Measurements from ENCODE around the gene STRBP. TPM values are rescaled to one million over a fixed set of nuclear protein-coding genes. Genes with fewer than 3 reads are reported as not detected.

STRBP gene
- total and polyA plus RNA-seq, 2 of the 8 experiments (the other 6 are each of a cell fraction or from before 2014, with no cell fraction given), result 29.7 to 105 TPM

DNA sequence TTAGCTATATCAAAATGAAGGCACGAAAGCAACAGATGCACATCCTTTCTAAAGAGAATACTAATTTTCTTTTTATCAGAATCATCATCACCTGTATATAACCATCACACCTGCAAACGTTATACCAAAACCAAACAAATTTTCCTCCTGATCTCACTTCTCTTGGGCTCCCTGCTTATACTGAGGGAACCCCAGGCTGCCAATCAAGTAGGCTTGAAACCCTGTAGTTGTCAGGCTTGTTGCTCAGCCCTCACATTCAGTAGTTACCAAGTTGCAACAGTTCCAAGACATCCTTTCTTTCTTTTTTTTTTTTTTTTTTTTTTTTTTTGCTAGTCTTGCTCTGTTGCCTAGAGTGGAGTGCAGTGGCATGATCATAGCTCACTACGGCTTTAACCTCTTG lies 12.7 kb downstream of the STRBP start:
- no peak overlapping the region for H2BK20ac ChIP-seq (ENCODE audit: low read length)
- no peaks in the 10 kb centered on the region for H3K9me3 ChIP-seq (ENCODE audit: insufficient read depth in 2 of 2, low read depth in 1 of 2, low read length in 1 of 2)
- H4K20me1 ChIP-seq (replicated peaks in 1 of 2; ENCODE audit: control insufficient read depth in 1 of 2, insufficient read depth in 2 of 2, low read length in 2 of 2), result peaks cover 8 to 9% of the 10 kb centered on the region in 2 experiments
- peaks cover 2% of the 10 kb centered on the region; the same call in 1 of the 2 replicates for H3K79me1 ChIP-seq (ENCODE audit: low read depth, low read length)
- no peak overlapping the region for H3K4me2 ChIP-seq (ENCODE audit: insufficient read depth in 1 of 2, low read depth in 2 of 2, low read length in 2 of 2)
- peaks cover 13 to 96% of the 10 kb centered on the region in 2 experiments for H3K79me2 ChIP-seq (ENCODE audit: control insufficient read depth in 1 of 2, insufficient read depth in 2 of 2, low read length in 2 of 2)
- FAIRE-seq (no peak), DNase-seq (ENCODE audit: low read depth in 1 of 2, low spot score in 2 of 2) (no peak)
- no peak overlapping the region for H4K91ac ChIP-seq (replicated peaks; ENCODE audit: insufficient read length, low read length)
- H3K23me2 ChIP-seq (ENCODE audit: low read depth, low read length), result no peaks in the 10 kb centered on the region; the same call in 1 of the 2 replicates
- no peak overlapping the region for H4K8ac ChIP-seq (ENCODE audit: extremely low read depth, insufficient read depth, low read length)
- no peak overlapping the region for H3K4me3 ChIP-seq (ENCODE audit: extremely low read depth in 1 of 4, insufficient read depth in 2 of 4, low read depth in 3 of 4, low read length in 4 of 4)
- H3K27me3 ChIP-seq (replicated peaks in 1 of 4; ENCODE audit: control insufficient read depth in 3 of 4, extremely low read depth in 1 of 4, insufficient read depth in 3 of 4, low read length in 3 of 4), result no peaks in the 10 kb centered on the region
- peaks cover 0 to 2% (median 0%) of the 10 kb centered on the region in 4 experiments; a peak in 1 of 7 replicates for H3K4me1 ChIP-seq (replicated peaks in 1 of 4; ENCODE audit: control insufficient read depth in 3 of 4, insufficient read depth in 4 of 4, low read length in 3 of 4)
- 86 to 100% methylated on average over 1 to 3 of the region's 3 CpGs for WGBS, 2 experiments (ENCODE audit: extremely low coverage in 1 of 2, insufficient coverage in 1 of 2, insufficient read length in 1 of 2, insufficient replicate concordance in 2 of 2, low coverage in 1 of 2, low lambda C conversion rate in 2 of 2, missing lambda C conversion rate in 1 of 2)
- no peak overlapping the region for H3K9ac ChIP-seq (replicated peaks in 1 of 4; ENCODE audit: extremely low read depth in 1 of 4, low read depth in 3 of 4, low read length in 3 of 4)
- H2BK12ac ChIP-seq (ENCODE audit: low read depth, low read length), result no peak overlapping the region
- H4K5ac ChIP-seq (ENCODE audit: insufficient read length, low read depth, low read length), result no peak overlapping the region
- no peak overlapping the region for H2BK15ac ChIP-seq (ENCODE audit: low read length)
- CTCF ChIA-PET (ENCODE audit: partially characterized antibody), result interaction anchor here (1.5 kb wide), 1 partner anchor 10 kb away, joined by 4 read pairs; no protein-coding TSS in a partner anchor
- no peak overlapping the region for H2BK5ac ChIP-seq (ENCODE audit: low read depth, low read length)
- H3K27ac ChIP-seq (ENCODE audit: low read depth, low read length), result no peak overlapping the region
- H2AFZ ChIP-seq (ENCODE audit: low read length), result no peak overlapping the region
- TF ChIP-seq ASH2L (IDR thresholded peaks at IDR 0.05; ENCODE audit: low read length), result no peak
- no peak for TF ChIP-seq BRCA1 (IDR thresholded peaks at IDR 0.05; ENCODE audit: low read depth, low read length)
- POLR2A ChIA-PET (ENCODE audit: partially characterized antibody), result interaction anchor here (1.3 to 2.0 kb wide), 2 partner anchors 9 to 10 kb away, joined by 3 to 5 read pairs; no protein-coding TSS in a partner anchor
- no peak overlapping the region for H3K18ac ChIP-seq (ENCODE audit: extremely low read depth, low read length)
- H3K56ac ChIP-seq (replicated peaks; ENCODE audit: insufficient read length, low read depth, low read length), result no peak overlapping the region
- H3K14ac ChIP-seq (ENCODE audit: insufficient read length), result no peak overlapping the region
- H3K23ac ChIP-seq (ENCODE audit: insufficient read length), result no peak overlapping the region
- no peak overlapping the region for H3K4ac ChIP-seq (replicated peaks; ENCODE audit: insufficient read length, low read depth, low read length)
- no peak overlapping the region for H2BK120ac ChIP-seq (replicated peaks; ENCODE audit: low read depth, low read length)
- H3K36me3 ChIP-seq (ENCODE audit: control insufficient read depth in 2 of 4, insufficient read depth in 4 of 4, low read length in 3 of 4), result no peaks in the 10 kb centered on the region
- no peak overlapping the region for H2AK5ac ChIP-seq (ENCODE audit: low read depth, low read length)

All from H1 (cell line).